IPS-18a (cell line): ENCODE results near the gene OPA3.

ENCODE experiments used
- H3K27ac ChIP-seq: one replicate; pipeline ENCODE4 v1.5.1; 2013; ENCODE audit warnings: low read length
- H3K27me3 ChIP-seq: one replicate; pipeline ENCODE4 v1.6.1; 2013; ENCODE audit warnings: mild to moderate bottlenecking, low read length; ENCODE audit not compliant: control insufficient read depth, insufficient read depth
- H3K36me3 ChIP-seq: one replicate; pipeline ENCODE4 v1.6.1; 2013; ENCODE audit warnings: low read depth, low read length; ENCODE audit not compliant: control insufficient read depth
- H3K4me1 ChIP-seq: one replicate; pipeline ENCODE4 v1.6.1; 2013; ENCODE audit warnings: low read depth, low read length; ENCODE audit not compliant: control insufficient read depth
- H3K4me3 ChIP-seq: one replicate; pipeline ENCODE4 v1.5.1; 2013; ENCODE audit warnings: low read length
- H3K9ac ChIP-seq: one replicate; pipeline ENCODE4 v1.6.1; 2013; ENCODE audit warnings: mild to moderate bottlenecking, low read length, moderate library complexity
- H3K9me3 ChIP-seq: one replicate; pipeline ENCODE4 v1.6.1; 2013; ENCODE audit warnings: low read depth, low read length; ENCODE audit not compliant: control insufficient read depth

The OPA3 gene

DNA sequence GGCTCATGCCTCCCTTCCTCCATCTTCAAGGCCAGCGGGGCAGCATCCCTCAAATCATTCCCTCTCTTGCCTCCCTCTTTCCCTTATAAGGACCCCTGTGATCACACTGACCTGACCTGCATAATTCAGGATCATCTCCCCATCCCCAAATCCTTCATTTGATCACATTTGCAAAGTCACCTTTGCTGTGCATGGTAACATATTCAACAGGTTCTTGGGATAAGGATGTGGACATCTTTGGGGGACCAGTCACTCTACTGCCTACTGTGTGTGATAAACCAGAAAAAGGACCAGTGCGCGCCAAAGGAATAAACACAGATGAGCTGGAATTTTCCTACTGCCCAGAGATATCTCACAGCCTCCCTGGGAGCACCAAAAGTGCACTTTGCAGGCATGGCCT is 7.9 kb downstream of the OPA3 start:
- Histone ChIP-seq H3K9me3 (no peaks in the 10 kb centered on the region), H3K27ac (no peak overlapping the region)

GRCh38 chr19:45575216-45575615 is 9.4 kb downstream of the OPA3 start:
- no peak overlapping the region for H3K27ac ChIP-seq
- H3K4me3 ChIP-seq = no peak overlapping the region
- no peak overlapping the region for H3K9ac ChIP-seq
- no peaks in the 10 kb centered on the region for H3K36me3 ChIP-seq
- no peaks in the 10 kb centered on the region for H3K9me3 ChIP-seq
- H3K4me1 ChIP-seq = peaks cover 14% of the 10 kb centered on the region
- no peaks in the 10 kb centered on the region for H3K27me3 ChIP-seq

More for the DNA sequence above, 7.9 kb downstream of the OPA3 start:
- Histone ChIP-seq H3K9ac (no peak overlapping the region), H3K4me1 (peaks cover 14% of the 10 kb centered on the region), H3K4me3 (no peak overlapping the region), H3K36me3 (no peaks in the 10 kb centered on the region), H3K27me3 (no peaks in the 10 kb centered on the region)

DNA sequence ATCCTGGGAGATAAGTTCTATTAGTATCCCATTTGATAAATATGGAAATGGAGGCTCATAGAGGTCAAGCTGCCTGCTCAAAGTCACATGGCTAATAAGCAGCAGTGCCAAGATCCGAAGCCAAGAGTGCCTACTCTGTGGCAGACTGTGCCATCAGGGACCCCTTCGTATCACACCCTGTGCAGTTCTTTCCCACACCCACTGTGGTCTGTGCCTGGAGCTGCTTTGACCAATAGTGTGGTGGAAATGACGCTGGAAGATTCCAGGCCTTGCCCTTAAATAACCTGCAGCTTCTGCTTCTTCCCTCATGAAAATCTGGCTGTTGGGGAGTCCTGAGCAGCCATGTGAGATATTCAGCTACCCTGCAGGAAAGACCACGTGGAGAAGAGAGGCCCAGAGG is 10.1 kb downstream of the OPA3 start:
- peaks cover 14% of the 10 kb centered on the region for H3K4me1 ChIP-seq
- H3K27ac ChIP-seq = no peak overlapping the region
- H3K36me3 ChIP-seq = no peaks in the 10 kb centered on the region
- H3K4me3 ChIP-seq = no peak overlapping the region
- no peak overlapping the region for H3K9ac ChIP-seq
- no peaks in the 10 kb centered on the region for H3K27me3 ChIP-seq
- no peaks in the 10 kb centered on the region for H3K9me3 ChIP-seq

DNA sequence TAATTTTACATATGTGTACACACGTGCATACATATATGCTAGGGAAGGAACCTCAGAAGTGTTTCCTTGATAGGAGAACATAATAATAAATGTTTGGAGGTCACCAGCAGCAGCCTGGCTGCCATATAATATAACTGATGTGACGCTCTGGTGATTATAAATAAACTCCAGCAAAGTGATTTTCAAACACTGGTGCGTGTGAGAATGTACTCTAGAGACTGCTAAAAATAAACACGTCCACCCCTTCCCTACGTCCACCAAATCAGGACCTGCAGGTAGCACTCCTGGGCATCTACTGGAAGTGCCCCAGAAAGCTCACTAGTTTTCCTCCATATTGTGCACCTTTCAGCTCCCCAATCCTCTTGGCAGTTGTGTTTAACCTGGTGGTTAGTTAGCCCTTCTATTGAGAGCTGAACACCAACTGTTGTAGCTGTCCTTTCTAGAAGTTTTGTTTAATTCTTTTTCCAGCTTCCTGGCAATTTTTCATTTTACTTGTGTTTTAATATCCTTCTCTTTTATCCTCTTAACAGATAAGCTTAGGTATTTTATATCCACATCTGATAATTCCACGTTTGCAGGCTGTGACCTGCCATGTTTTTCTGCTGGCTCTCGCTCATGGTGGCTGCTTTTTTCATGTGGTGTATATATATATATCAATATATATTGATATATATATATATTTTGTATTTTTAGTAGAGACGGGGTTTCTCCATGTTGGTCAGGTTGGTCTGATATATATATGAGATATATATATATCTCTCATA is 13.0 kb downstream of the OPA3 start:
- Histone ChIP-seq H3K27ac (no peak overlapping the region), H3K9ac (no peak overlapping the region), H3K36me3 (no peaks in the 10 kb centered on the region), H3K4me1 (peaks cover under 1% of the 10 kb centered on the region), H3K27me3 (no peaks in the 10 kb centered on the region), H3K9me3 (no peaks in the 10 kb centered on the region), H3K4me3 (no peak overlapping the region)

DNA sequence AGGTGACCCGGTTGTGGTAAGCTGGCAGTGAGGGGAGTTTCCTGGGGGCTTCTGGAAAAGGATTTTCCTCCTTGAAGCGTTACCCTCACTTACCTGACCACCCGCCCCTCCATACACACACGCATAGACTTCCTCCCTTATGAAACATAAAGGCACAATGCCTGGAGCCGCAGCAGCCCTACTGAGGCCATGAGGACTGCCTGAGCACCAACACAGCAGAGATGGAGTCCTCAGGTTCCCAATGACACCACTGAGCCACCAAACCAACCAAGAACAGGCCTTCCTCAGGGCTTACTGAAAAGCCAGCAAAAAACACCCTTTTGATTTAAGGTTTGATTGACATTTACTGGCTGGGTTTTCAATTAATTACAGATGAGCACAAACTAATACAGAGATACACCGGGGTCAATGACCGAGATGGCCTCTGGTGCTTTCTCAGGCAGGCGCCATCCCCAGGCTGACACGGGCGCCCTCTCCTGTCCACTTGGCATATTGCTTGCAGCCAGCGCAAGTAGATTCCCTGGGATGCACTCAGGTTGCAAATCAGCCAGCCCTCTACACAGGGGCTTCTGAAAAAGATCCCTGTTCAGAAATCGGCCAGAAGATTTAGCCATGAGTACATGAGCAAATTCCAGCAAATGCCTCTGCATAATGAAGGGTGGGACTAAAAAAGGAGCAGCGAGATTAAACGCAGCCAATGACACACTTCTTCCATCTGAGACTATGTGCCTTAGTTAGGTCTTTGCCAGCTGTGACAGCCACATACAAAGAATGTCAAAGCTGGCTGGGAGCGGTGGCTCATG is 14.8 kb downstream of the OPA3 start:
- Histone ChIP-seq H3K36me3 (no peaks in the 10 kb centered on the region), H3K4me3 (no peak overlapping the region), H3K9ac (no peak overlapping the region), H3K4me1 (no peaks in the 10 kb centered on the region), H3K9me3 (no peaks in the 10 kb centered on the region), H3K27ac (no peak overlapping the region), H3K27me3 (no peaks in the 10 kb centered on the region)

DNA sequence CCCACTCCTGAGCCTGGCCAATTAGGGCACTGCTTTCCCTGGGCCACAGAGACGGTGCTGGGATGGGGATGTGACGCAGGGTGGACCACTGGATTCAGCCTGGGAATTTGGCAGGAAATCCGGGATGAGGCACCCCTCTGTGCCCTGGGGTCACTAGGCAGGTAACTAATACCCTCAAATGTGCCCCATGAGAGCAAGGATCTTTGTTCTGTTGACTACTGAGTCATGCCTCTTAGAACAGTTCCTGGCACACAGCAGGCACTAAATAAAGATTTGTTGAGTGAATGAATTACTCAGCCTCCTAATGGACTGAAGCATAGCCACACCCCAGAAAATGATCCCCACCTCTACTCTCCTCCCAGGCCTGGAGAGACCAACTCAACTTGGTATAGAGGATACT is 15.9 kb downstream of the OPA3 start:
- H3K27ac ChIP-seq = no peak overlapping the region

GRCh38 chr19:45567609-45568008 is 17.0 kb downstream of the OPA3 start:
- Histone ChIP-seq H3K27me3 (no peaks in the 10 kb centered on the region), H3K9me3 (no peaks in the 10 kb centered on the region), H3K4me3 (no peak overlapping the region), H3K4me1 (peaks cover 5% of the 10 kb centered on the region), H3K27ac (no peak overlapping the region), H3K36me3 (no peaks in the 10 kb centered on the region), H3K9ac (no peak overlapping the region)

More for the DNA sequence above, 15.9 kb downstream of the OPA3 start:
- Histone ChIP-seq H3K4me3 (no peak overlapping the region), H3K4me1 (peaks cover 5% of the 10 kb centered on the region), H3K9me3 (no peaks in the 10 kb centered on the region), H3K9ac (no peak overlapping the region), H3K27me3 (no peaks in the 10 kb centered on the region), H3K36me3 (no peaks in the 10 kb centered on the region)

GRCh38 chr19:45564131-45564780 is 20.3 kb downstream of the OPA3 start:
- Histone ChIP-seq H3K9me3 (no peaks in the 10 kb centered on the region), H3K4me1 (peaks cover 5% of the 10 kb centered on the region), H3K27me3 (no peaks in the 10 kb centered on the region), H3K4me3 (peak overlapping the region; percentile 1), H3K9ac (no peak overlapping the region), H3K36me3 (no peaks in the 10 kb centered on the region), H3K27ac (no peak overlapping the region)

DNA sequence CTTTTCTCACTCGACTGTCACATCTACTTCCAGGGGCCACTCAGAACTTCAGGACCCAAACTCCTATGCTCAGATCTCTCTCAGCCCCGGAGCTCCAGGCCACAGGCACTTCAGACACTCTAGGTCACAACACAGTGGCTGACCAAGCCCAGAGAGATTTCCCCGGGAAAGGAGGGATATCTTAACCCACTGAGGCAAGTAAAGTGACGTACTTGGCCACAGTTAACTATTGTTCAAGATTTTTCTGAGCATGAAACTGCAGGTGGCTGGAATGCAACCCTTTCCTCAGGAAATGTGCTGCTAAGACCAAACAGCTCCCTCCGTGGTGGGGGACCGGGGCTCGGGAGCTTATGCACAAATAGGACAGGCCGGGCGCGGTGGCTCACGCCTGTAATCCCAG is 23.9 kb downstream of the OPA3 start:
- H3K27me3 ChIP-seq = no peaks in the 10 kb centered on the region
- peaks cover 5% of the 10 kb centered on the region for H3K4me1 ChIP-seq
- H3K36me3 ChIP-seq = no peaks in the 10 kb centered on the region

GRCh38 chr19:45560038-45560437 is 24.6 kb downstream of the OPA3 start:
- Histone ChIP-seq H3K36me3 (no peaks in the 10 kb centered on the region), H3K9me3 (no peaks in the 10 kb centered on the region), H3K4me1 (peaks cover 5% of the 10 kb centered on the region), H3K27ac (no peak overlapping the region), H3K4me3 (no peak overlapping the region), H3K9ac (no peak overlapping the region), H3K27me3 (no peaks in the 10 kb centered on the region)

More for the DNA sequence above, 23.9 kb downstream of the OPA3 start:
- no peak overlapping the region for H3K9ac ChIP-seq
- H3K9me3 ChIP-seq = no peaks in the 10 kb centered on the region
- no peak overlapping the region for H3K4me3 ChIP-seq
- H3K27ac ChIP-seq = no peak overlapping the region

DNA sequence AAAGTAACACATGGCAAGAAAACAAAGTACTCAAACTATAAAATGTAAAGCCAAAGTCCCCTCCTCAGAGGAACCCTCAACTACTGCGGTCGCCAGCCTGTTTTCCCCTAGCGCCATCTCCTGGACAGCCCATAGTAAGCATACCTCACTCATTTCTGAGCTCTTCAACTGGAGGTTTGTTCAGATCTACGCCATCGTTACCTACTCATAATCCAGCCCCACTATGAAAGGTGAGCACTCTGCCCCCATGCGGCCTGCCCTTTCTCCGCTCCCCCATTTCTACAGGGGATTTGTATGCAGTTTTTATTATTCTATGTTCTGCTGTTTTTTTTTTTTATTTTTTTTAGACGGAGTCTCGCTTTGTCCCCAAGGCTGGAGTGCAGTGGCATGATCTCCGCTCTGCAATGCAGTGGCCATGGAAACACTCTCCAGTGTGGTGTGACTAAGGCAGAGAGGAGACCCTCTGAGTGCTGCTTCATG is 26.2 kb downstream of the OPA3 start:
- H3K4me3 ChIP-seq = no peak overlapping the region
- no peak overlapping the region for H3K27ac ChIP-seq
- H3K36me3 ChIP-seq = no peaks in the 10 kb centered on the region
- no peaks in the 10 kb centered on the region for H3K9me3 ChIP-seq
- H3K4me1 ChIP-seq = no peaks in the 10 kb centered on the region
- H3K9ac ChIP-seq = no peak overlapping the region
- H3K27me3 ChIP-seq = no peaks in the 10 kb centered on the region
